ENCODE results near the gene LOC128125822.
A peak's percentile ranks its signal among the peaks of the same experiment; 100 is the strongest.

LOC128125822 gene

GRCh38 chr6:63561288-63561687 lies 11.0 kb upstream of the LOC128125822 start:
- Histone ChIP-seq H3K27me3 (ENCODE audit: control insufficient read depth, insufficient read depth, low read length) (no peaks in the 10 kb centered on the region), H3K36me3 (ENCODE audit: control insufficient read depth, insufficient read depth, low read length) (no peaks in the 10 kb centered on the region), H3K4me3 (ENCODE audit: low read length) (no peak overlapping the region), H3K4me1 (ENCODE audit: control insufficient read depth, insufficient read depth, low read length) (no peaks in the 10 kb centered on the region), H3K9ac (ENCODE audit: low read length) (no peak overlapping the region), H3K27ac (ENCODE audit: low read depth, low read length) (no peak overlapping the region)

- H3K9ac ChIP-seq (ENCODE audit: low read length): no peak overlapping the region
Observed at GRCh38 chr6:63563235-63563634, 9.0 kb upstream of the LOC128125822 start.

GRCh38 chr6:63565058-63565726 lies 7.1 kb upstream of the LOC128125822 start:
- Histone ChIP-seq H3K36me3 (ENCODE audit: control insufficient read depth, insufficient read depth, low read length) (no peaks in the 10 kb centered on the region), H3K9ac (ENCODE audit: low read length) (no peak overlapping the region), H3K27me3 (ENCODE audit: control insufficient read depth, insufficient read depth, low read length) (no peaks in the 10 kb centered on the region), H3K4me3 (ENCODE audit: low read length) (no peak overlapping the region), H3K4me1 (ENCODE audit: control insufficient read depth, insufficient read depth, low read length) (no peaks in the 10 kb centered on the region), H3K27ac (ENCODE audit: low read depth, low read length) (no peak overlapping the region)

More at GRCh38 chr6:63563235-63563634, 9.0 kb upstream of the LOC128125822 start:
- H3K27ac ChIP-seq (ENCODE audit: low read depth, low read length): no peak overlapping the region
- H3K36me3 ChIP-seq (ENCODE audit: control insufficient read depth, insufficient read depth, low read length): no peaks in the 10 kb centered on the region
- no peak overlapping the region for H3K4me3 ChIP-seq (ENCODE audit: low read length)
- no peaks in the 10 kb centered on the region for H3K27me3 ChIP-seq (ENCODE audit: control insufficient read depth, insufficient read depth, low read length)
- no peaks in the 10 kb centered on the region for H3K4me1 ChIP-seq (ENCODE audit: control insufficient read depth, insufficient read depth, low read length)

DNA sequence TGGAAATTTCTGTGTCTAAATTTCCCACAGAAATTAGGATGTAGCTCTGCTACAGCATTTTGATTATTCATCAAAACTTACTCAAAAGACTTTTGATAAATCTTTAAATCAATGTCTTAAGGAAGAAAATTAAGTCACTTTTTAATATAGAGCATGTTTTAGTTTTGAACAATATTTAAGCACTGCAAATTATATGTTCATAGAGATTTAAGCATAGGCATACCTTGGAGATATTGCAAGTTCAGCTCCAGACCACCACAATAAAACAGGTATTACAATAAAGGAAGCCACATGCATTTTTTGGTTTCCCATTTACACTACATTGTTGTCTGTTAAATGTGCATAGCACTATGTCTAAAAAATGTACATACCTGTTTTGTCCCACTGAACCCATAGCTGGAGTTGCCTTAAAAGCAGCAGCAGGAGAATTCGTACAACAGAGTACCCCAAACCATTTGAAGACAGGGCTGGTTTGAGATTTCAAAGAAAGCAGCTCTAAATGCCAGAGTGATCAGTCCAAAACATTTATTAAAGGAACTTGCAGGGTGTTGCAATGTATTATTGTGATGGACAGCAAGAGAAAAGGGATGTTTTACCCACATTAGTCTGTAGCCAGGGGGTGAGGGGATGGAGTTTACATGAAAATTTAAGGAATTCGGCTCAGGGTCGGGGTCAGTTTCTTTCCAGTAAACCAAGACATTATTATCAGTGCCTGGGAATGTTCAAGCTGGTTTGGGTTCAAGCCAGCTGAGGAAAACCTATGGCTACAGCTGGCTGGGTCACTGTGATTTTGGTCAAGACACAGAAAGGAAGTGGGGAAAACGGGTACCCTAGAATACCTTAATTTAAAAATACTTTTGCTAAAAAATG lies 6.3 kb upstream of the LOC128125822 start:
- Histone ChIP-seq H3K9ac (ENCODE audit: low read length) (no peak overlapping the region), H3K4me3 (ENCODE audit: low read length) (no peak overlapping the region), H3K27ac (ENCODE audit: low read depth, low read length) (no peak overlapping the region)

GRCh38 chr6:63567966-63568365 lies 4.3 kb upstream of the LOC128125822 start:
- Histone ChIP-seq H3K4me1 (ENCODE audit: control insufficient read depth, insufficient read depth, low read length) (no peaks in the 10 kb centered on the region), H3K27ac (ENCODE audit: low read depth, low read length) (no peak overlapping the region), H3K27me3 (ENCODE audit: control insufficient read depth, insufficient read depth, low read length) (no peaks in the 10 kb centered on the region), H3K9ac (ENCODE audit: low read length) (no peak overlapping the region), H3K4me3 (ENCODE audit: low read length) (no peak overlapping the region), H3K36me3 (ENCODE audit: control insufficient read depth, insufficient read depth, low read length) (no peaks in the 10 kb centered on the region)

More for the DNA sequence above, 6.3 kb upstream of the LOC128125822 start:
- no peaks in the 10 kb centered on the region for H3K4me1 ChIP-seq (ENCODE audit: control insufficient read depth, insufficient read depth, low read length)
- no peaks in the 10 kb centered on the region for H3K36me3 ChIP-seq (ENCODE audit: control insufficient read depth, insufficient read depth, low read length)
- H3K27me3 ChIP-seq (ENCODE audit: control insufficient read depth, insufficient read depth, low read length): no peaks in the 10 kb centered on the region

- Histone ChIP-seq H3K27me3 (ENCODE audit: control insufficient read depth, insufficient read depth, low read length) (no peaks in the 10 kb centered on the region), H3K4me3 (ENCODE audit: low read length) (peak overlapping the region; percentile 77), H3K4me1 (ENCODE audit: control insufficient read depth, insufficient read depth, low read length) (peaks cover 3% of the 10 kb centered on the region), H3K27ac (ENCODE audit: low read depth, low read length) (peak overlapping the region; percentile 100), H3K36me3 (ENCODE audit: control insufficient read depth, insufficient read depth, low read length) (no peaks in the 10 kb centered on the region), H3K9ac (ENCODE audit: low read length) (peak overlapping the region; percentile 45)
Observed at GRCh38 chr6:63571361-63572043, 778 bp upstream of the LOC128125822 start.

DNA sequence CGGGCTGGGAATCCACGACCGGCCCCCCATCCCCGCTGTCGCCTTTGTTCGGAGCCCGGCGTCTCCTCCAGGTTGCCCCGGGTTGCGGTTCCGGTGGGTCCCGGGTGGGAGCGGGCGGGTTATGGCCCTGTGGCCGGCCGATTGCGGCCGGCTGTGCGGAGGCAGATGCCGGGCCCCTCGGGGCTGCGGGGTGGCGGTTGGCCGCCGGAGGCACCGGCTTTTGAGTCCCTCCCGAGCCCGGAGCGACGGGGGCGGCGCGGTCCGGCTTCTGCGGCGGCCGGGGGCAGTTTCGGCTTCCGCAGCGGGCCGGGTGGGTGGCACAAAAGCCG lies 431 bp downstream of the LOC128125822 start:
- peaks cover 3% of the 10 kb centered on the region for H3K36me3 ChIP-seq (ENCODE audit: control insufficient read depth, insufficient read depth, low read length)
- H3K27me3 ChIP-seq (ENCODE audit: control insufficient read depth, insufficient read depth, low read length): no peaks in the 10 kb centered on the region
- H3K4me1 ChIP-seq (ENCODE audit: control insufficient read depth, insufficient read depth, low read length): peaks cover 3% of the 10 kb centered on the region
- H3K4me3 ChIP-seq (ENCODE audit: low read length): peak overlapping the region; percentile 97
- peak overlapping the region; percentile 91 for H3K9ac ChIP-seq (ENCODE audit: low read length)
- peak overlapping the region; percentile 100 for H3K27ac ChIP-seq (ENCODE audit: low read depth, low read length)

DNA sequence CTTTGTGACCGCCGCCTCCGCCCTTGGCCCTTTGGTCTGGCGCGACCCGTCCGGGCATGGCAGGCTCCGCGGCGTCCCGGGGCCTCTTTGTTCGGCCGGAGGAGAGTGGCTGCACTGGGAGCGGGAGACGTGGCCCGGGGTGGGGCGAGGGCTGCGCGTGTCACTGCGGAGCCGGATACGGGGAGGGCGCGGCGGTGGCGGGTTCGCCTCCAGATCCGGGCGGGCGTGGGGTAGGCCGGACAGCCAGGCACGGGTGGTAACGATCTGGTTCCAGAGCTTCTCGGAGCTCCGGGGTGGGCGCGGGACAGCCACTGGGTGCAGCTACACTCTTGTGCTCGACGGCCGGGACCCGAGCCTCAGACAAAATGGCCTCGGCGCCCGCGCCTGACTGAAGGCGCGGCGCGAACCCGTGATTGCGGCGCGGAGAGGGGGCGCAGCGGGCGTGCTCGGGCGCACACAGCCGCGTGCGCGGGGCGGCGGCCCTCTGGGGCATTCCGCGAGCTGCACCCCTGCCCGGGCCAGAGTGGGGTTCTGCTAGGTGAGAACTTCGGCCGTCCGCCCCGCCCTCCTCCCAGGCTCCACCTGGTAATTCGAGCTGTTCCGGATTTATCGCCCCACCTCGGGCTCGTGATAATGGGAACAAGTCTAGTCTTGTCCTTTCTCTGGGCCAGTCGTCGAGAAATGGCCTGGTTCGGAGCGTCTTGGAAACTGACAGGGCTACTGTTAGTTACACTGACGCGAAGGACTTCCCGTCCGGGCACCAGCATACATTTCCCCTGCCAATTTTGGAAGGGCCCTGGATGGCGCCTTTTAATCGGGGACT lies 1.0 kb downstream of the LOC128125822 start:
- peak overlapping the region; percentile 97 for H3K4me3 ChIP-seq (ENCODE audit: low read length)
- peaks cover 3% of the 10 kb centered on the region for H3K4me1 ChIP-seq (ENCODE audit: control insufficient read depth, insufficient read depth, low read length)
- H3K27me3 ChIP-seq (ENCODE audit: control insufficient read depth, insufficient read depth, low read length): no peaks in the 10 kb centered on the region
- H3K27ac ChIP-seq (ENCODE audit: low read depth, low read length): peak overlapping the region; percentile 100
- peak overlapping the region; percentile 91 for H3K9ac ChIP-seq (ENCODE audit: low read length)
- peaks cover 3% of the 10 kb centered on the region for H3K36me3 ChIP-seq (ENCODE audit: control insufficient read depth, insufficient read depth, low read length)

DNA sequence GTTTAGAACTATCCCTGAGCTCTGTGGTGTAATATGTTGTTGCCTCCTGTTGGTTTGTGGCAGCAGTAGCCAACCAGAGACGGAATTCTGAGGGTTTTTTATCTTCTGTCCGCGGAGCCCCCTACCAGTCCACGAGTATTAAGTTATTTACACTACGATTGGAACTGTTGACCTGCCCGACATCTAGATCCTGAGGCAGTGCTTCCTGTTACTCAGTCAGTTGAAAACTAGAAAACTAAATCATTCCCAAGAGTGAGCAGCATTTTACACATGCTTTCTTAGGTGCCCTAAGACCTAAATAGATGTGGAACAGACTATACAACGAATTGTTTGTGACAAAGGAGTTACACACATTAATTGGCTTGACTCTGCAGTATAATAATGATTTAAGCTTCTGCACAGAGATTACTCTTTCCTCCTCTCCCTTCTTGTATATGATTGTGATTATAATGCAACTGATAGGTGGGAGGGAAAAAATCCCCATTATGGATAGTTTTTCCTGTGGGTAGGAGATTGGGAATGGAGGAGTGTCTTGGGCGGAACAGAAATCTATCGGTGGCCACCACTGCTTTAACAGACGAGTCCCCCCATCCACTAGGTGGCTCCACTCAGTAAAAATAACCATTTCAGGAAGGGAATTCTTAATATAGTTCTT lies 1.7 kb downstream of the LOC128125822 start:
- Histone ChIP-seq H3K4me1 (ENCODE audit: control insufficient read depth, insufficient read depth, low read length) (peaks cover 3% of the 10 kb centered on the region), H3K27me3 (ENCODE audit: control insufficient read depth, insufficient read depth, low read length) (no peaks in the 10 kb centered on the region), H3K36me3 (ENCODE audit: control insufficient read depth, insufficient read depth, low read length) (peaks cover 3% of the 10 kb centered on the region), H3K9ac (ENCODE audit: low read length) (peak overlapping the region; percentile 91), H3K4me3 (ENCODE audit: low read length) (peak overlapping the region; percentile 97), H3K27ac (ENCODE audit: low read depth, low read length) (peak overlapping the region; percentile 100)

DNA sequence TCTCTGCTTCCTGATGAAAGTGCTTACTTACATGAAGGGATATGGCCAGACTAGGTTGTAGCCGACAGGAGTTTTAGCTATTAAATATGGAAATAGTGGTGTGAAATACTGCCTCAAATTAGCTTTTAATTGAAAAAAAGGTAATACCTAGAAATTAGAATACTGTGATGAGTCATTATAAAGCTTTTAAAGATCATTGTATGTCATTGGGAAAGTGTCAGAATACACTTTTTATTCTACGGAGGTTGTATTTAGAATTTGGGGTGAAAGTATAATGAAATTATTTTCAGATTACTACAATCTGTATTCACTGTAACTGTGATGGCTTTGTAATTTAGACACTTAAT lies 2.2 kb downstream of the LOC128125822 start:
- H3K4me3 ChIP-seq (ENCODE audit: low read length): peak overlapping the region; percentile 97
- H3K4me1 ChIP-seq (ENCODE audit: control insufficient read depth, insufficient read depth, low read length): peaks cover 3% of the 10 kb centered on the region
- peak overlapping the region; percentile 100 for H3K27ac ChIP-seq (ENCODE audit: low read depth, low read length)
- no peaks in the 10 kb centered on the region for H3K27me3 ChIP-seq (ENCODE audit: control insufficient read depth, insufficient read depth, low read length)
- H3K36me3 ChIP-seq (ENCODE audit: control insufficient read depth, insufficient read depth, low read length): peaks cover 3% of the 10 kb centered on the region
- no peak overlapping the region for H3K9ac ChIP-seq (ENCODE audit: low read length)

DNA sequence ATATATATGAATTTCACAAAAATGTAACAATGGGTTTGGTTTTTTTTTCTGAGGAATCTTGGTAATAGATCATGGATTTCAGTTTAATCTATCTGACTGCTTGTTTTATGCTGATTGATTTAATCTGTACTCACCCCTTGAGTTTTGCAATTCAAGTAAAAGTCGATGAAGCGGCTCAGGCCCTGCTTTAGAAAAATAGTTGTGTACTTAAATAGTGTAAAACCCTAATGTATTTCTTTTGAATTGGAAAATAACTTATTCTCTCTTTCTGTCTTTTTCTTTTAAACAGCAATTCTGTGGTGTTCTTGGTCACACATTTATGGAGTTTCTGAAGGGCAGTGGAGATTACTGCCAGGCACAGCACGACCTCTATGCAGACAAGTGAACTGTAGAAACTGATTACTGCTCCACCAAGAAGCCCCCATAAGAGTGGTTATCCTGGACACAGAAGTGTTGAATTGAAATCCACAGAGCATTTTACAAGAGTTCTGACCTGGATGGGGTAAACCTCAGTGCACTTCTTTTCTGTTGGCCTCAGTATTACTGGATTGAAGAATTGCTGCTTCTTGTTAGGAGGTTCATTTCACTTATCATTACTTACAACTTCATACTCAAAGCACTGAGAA lies 4.0 kb downstream of the LOC128125822 start:
- H3K27me3 ChIP-seq (ENCODE audit: control insufficient read depth, insufficient read depth, low read length): no peaks in the 10 kb centered on the region
- H3K9ac ChIP-seq (ENCODE audit: low read length): no peak overlapping the region

More for the DNA sequence above, 4.0 kb downstream of the LOC128125822 start:
- Histone ChIP-seq H3K4me1 (ENCODE audit: control insufficient read depth, insufficient read depth, low read length) (peaks cover 3% of the 10 kb centered on the region), H3K27ac (ENCODE audit: low read depth, low read length) (no peak overlapping the region), H3K4me3 (ENCODE audit: low read length) (no peak overlapping the region), H3K36me3 (ENCODE audit: control insufficient read depth, insufficient read depth, low read length) (peaks cover 10% of the 10 kb centered on the region)

Measured in rectal smooth muscle tissue (tissue), 1 donor.